Activated T-cell treated with anti-CD3 and anti-CD28 coated beads, Interleukin-2, amount 50 U/mL, for 4 hours (primary cell): ENCODE results near the gene FER. TPM values are rescaled to one million over a fixed set of nuclear protein-coding genes. Genes with fewer than 3 reads are reported as not detected.
"Not testable (repeated sequence)": the region's sequence is repeated elsewhere in the genome, so short reads cannot be mapped to it uniquely, and the experiment has no call there.

Experiments
- ATAC-seq, 2 donors: fragments of 200-7000 bp; cut with Tn5 transposase; one replicate each; pipeline ENCODE4 v1.10.0; 2021
- DNase-seq: peaks from one replicate; pipeline ENCODE4 v3.0.0-alpha.2; 2020
- H3K27me3 Mint-ChIP-seq: one replicate; pipeline ENCODE4 v1.8.0; 2021; ENCODE audit warnings: low read depth, mixed read lengths
- H3K36me3 Mint-ChIP-seq: one replicate; pipeline ENCODE4 v1.8.0; 2022; ENCODE audit warnings: mixed read lengths; ENCODE audit not compliant: insufficient read depth
- H3K4me1 Mint-ChIP-seq: one replicate; pipeline ENCODE4 v1.8.0; 2021; ENCODE audit warnings: low read depth, mixed read lengths
- H3K4me3 Mint-ChIP-seq: one replicate; pipeline ENCODE4 v1.8.0; 2021; ENCODE audit warnings: mild to moderate bottlenecking, moderate library complexity, mixed read lengths
- H3K9me3 Mint-ChIP-seq: one replicate; pipeline ENCODE4 v1.8.0; 2021; ENCODE audit warnings: mixed read lengths
- total RNA-seq, 3 donors: library from RNA; stranded (reverse); gene quantifications; one replicate each; pipeline ENCODE4 v1.2.1, GENCODE V29; 2021

The FER gene
- total RNA-seq, 3 donors from 2014 or later: 5.1 to 7.4 (median 7.3) TPM

GRCh38 chr5:108763222-108763916 is 15.7 kb downstream of the FER start:
- Mint-ChIP-seq H3K27me3 (no peaks in the 10 kb centered on the region), H3K4me1 (peaks cover 14% of the 10 kb centered on the region), H3K36me3 (no peaks in the 10 kb centered on the region), H3K4me3 (no peak overlapping the region), H3K9me3 (no peaks in the 10 kb centered on the region)
- ATAC-seq (no peak), DNase-seq (no peak)

GRCh38 chr5:108765647-108766046 is 17.9 kb downstream of the FER start:
- Mint-ChIP-seq H3K9me3 (no peaks in the 10 kb centered on the region), H3K4me1 (peaks cover 14% of the 10 kb centered on the region), H3K27me3 (no peaks in the 10 kb centered on the region), H3K4me3 (no peak overlapping the region), H3K36me3 (peaks cover 2% of the 10 kb centered on the region)
- DNase-seq (no peak), ATAC-seq (no peak)

- H3K36me3 Mint-ChIP-seq, H3K27me3 Mint-ChIP-seq, DNase-seq, H3K9me3 Mint-ChIP-seq, ATAC-seq, H3K4me3 Mint-ChIP-seq: not testable (repeated sequence)
- H3K4me1 Mint-ChIP-seq: peaks cover 13% of the 10 kb centered on the region
These were observed 19.2 kb downstream of the FER start for GRCh38 chr5:108766916-108767315.

- Mint-ChIP-seq H3K4me1 (peaks cover 7% of the 10 kb centered on the region), H3K9me3 (peaks cover 4% of the 10 kb centered on the region), H3K4me3 (no peak overlapping the region), H3K27me3 (no peaks in the 10 kb centered on the region), H3K36me3 (peaks cover 6% of the 10 kb centered on the region)
- DNase-seq: no peak
- peak in 1 of 2 donors; percentile 46 for ATAC-seq
These were observed 21.7 kb downstream of the FER start for GRCh38 chr5:108769352-108769751.

GRCh38 chr5:108772626-108773025 is 24.9 kb downstream of the FER start:
- no peaks in the 10 kb centered on the region for H3K27me3 Mint-ChIP-seq
- peaks cover 8% of the 10 kb centered on the region for H3K9me3 Mint-ChIP-seq
- no peak overlapping the region for H3K4me3 Mint-ChIP-seq
- H3K36me3 Mint-ChIP-seq: peaks cover 8% of the 10 kb centered on the region
- ATAC-seq (no peak), DNase-seq (no peak)
- H3K4me1 Mint-ChIP-seq: peaks cover 7% of the 10 kb centered on the region

GRCh38 chr5:108773330-108773729 is 25.6 kb downstream of the FER start:
- Mint-ChIP-seq H3K4me1 (peaks cover 7% of the 10 kb centered on the region), H3K9me3 (peaks cover 11% of the 10 kb centered on the region), H3K4me3 (no peak overlapping the region), H3K27me3 (no peaks in the 10 kb centered on the region), H3K36me3 (peaks cover 11% of the 10 kb centered on the region)
- no peak for ATAC-seq
- no peak for DNase-seq

- H3K4me1 Mint-ChIP-seq, ATAC-seq, DNase-seq, H3K27me3 Mint-ChIP-seq, H3K4me3 Mint-ChIP-seq: not testable (repeated sequence)
- peaks cover 13% of the 10 kb centered on the region for H3K36me3 Mint-ChIP-seq
- H3K9me3 Mint-ChIP-seq: peaks cover 11% of the 10 kb centered on the region
These were observed 26.4 kb downstream of the FER start for GRCh38 chr5:108774079-108774478.

GRCh38 chr5:108777582-108777981 is 29.9 kb downstream of the FER start:
- H3K4me1 Mint-ChIP-seq, H3K4me3 Mint-ChIP-seq, DNase-seq, H3K27me3 Mint-ChIP-seq, ATAC-seq: not testable (repeated sequence)
- peaks cover 11% of the 10 kb centered on the region for H3K36me3 Mint-ChIP-seq
- peaks cover 11% of the 10 kb centered on the region for H3K9me3 Mint-ChIP-seq

GRCh38 chr5:108784577-108784976 is 36.9 kb downstream of the FER start:
- H3K4me3 Mint-ChIP-seq, H3K4me1 Mint-ChIP-seq, H3K27me3 Mint-ChIP-seq, DNase-seq, ATAC-seq, H3K9me3 Mint-ChIP-seq: not testable (repeated sequence)
- H3K36me3 Mint-ChIP-seq: peaks cover 21% of the 10 kb centered on the region

- no peak overlapping the region for H3K4me3 Mint-ChIP-seq
- H3K4me1 Mint-ChIP-seq: peaks cover 1% of the 10 kb centered on the region
- DNase-seq (no peak), ATAC-seq (no peak)
- H3K9me3 Mint-ChIP-seq: no peaks in the 10 kb centered on the region
- no peaks in the 10 kb centered on the region for H3K27me3 Mint-ChIP-seq
- H3K36me3 Mint-ChIP-seq: peaks cover 21% of the 10 kb centered on the region
These were observed 39.2 kb downstream of the FER start for GRCh38 chr5:108786806-108787483.

- peaks cover 4% of the 10 kb centered on the region for H3K4me1 Mint-ChIP-seq
- peak in 1 of 2 donors; percentile 37 for ATAC-seq
- peaks cover 19% of the 10 kb centered on the region for H3K36me3 Mint-ChIP-seq
- H3K9me3 Mint-ChIP-seq: peaks cover 2% of the 10 kb centered on the region
- DNase-seq: no peak
- H3K27me3 Mint-ChIP-seq: no peaks in the 10 kb centered on the region
- no peak overlapping the region for H3K4me3 Mint-ChIP-seq
These were observed 40.4 kb downstream of the FER start for GRCh38 chr5:108788142-108788541.

GRCh38 chr5:108793207-108793606 is 45.5 kb downstream of the FER start:
- DNase-seq (no peak), ATAC-seq (no peak)
- H3K4me3 Mint-ChIP-seq: no peak overlapping the region
- no peaks in the 10 kb centered on the region for H3K27me3 Mint-ChIP-seq
- H3K4me1 Mint-ChIP-seq: peaks cover 5% of the 10 kb centered on the region
- peaks cover 10% of the 10 kb centered on the region for H3K36me3 Mint-ChIP-seq
- H3K9me3 Mint-ChIP-seq: peaks cover 13% of the 10 kb centered on the region

- not testable (repeated sequence) for H3K4me1 Mint-ChIP-seq, ATAC-seq, H3K27me3 Mint-ChIP-seq, H3K4me3 Mint-ChIP-seq, DNase-seq
- peaks cover 13% of the 10 kb centered on the region for H3K9me3 Mint-ChIP-seq
- H3K36me3 Mint-ChIP-seq: peaks cover 13% of the 10 kb centered on the region
These were observed 46.7 kb downstream of the FER start for GRCh38 chr5:108794349-108794748.

GRCh38 chr5:108797396-108797795 is 49.7 kb downstream of the FER start:
- H3K36me3 Mint-ChIP-seq: peaks cover 18% of the 10 kb centered on the region
- peaks cover 13% of the 10 kb centered on the region for H3K9me3 Mint-ChIP-seq
- ATAC-seq: no peak

GRCh38 chr5:108797986-108798385 is 50.3 kb downstream of the FER start:
- Mint-ChIP-seq H3K4me3 (no peak overlapping the region), H3K36me3 (peaks cover 22% of the 10 kb centered on the region), H3K4me1 (peaks cover 2% of the 10 kb centered on the region), H3K9me3 (peaks cover 16% of the 10 kb centered on the region), H3K27me3 (no peaks in the 10 kb centered on the region)
- no peak for DNase-seq
- no peak for ATAC-seq

More at GRCh38 chr5:108797396-108797795, 49.7 kb downstream of the FER start:
- H3K4me3 Mint-ChIP-seq: no peak overlapping the region
- no peaks in the 10 kb centered on the region for H3K27me3 Mint-ChIP-seq
- no peak for DNase-seq
- H3K4me1 Mint-ChIP-seq: peaks cover 2% of the 10 kb centered on the region
